GM12874 (cell line): Measurements from ENCODE around the gene GALNT1.

Source experiments
- CTCF ChIP-seq: IDR thresholded peaks from 2 replicates; pipeline ENCODE4 v1.5.1; 2011; ENCODE audit warnings: low read depth, mild to moderate bottlenecking, control low read depth, low read length, moderate library complexity; ENCODE audit not compliant: insufficient read depth

GALNT1 gene

GRCh38 chr18:35658112-35658511 is 76.6 kb downstream of the GALNT1 start:
- no peak for TF ChIP-seq CTCF

- no peak for TF ChIP-seq CTCF
Measured at GRCh38 chr18:35661483-35662146, 80.1 kb downstream of the GALNT1 start.

- TF ChIP-seq CTCF: no peak
Measured at GRCh38 chr18:35662293-35663062, 80.9 kb downstream of the GALNT1 start.

GRCh38 chr18:35671966-35672603 is 90.5 kb downstream of the GALNT1 start:
- TF ChIP-seq CTCF: no peak

GRCh38 chr18:35672897-35673296 is 91.4 kb downstream of the GALNT1 start:
- TF ChIP-seq CTCF: no peak

GRCh38 chr18:35673682-35674081 is 92.1 kb downstream of the GALNT1 start:
- TF ChIP-seq CTCF: no peak

GRCh38 chr18:35680139-35680551 is 98.6 kb downstream of the GALNT1 start:
- no peak for TF ChIP-seq CTCF
